COLO668 (cell line): ENCODE data around the gene PEAK1.

ENCODE experiments used
- DNase-seq: peaks from one replicate; lab custom pipeline; 2025; ENCODE audit not compliant: unreplicated experiment; lab: John Stamatoyannopoulos, UW

PEAK1 gene

DNA sequence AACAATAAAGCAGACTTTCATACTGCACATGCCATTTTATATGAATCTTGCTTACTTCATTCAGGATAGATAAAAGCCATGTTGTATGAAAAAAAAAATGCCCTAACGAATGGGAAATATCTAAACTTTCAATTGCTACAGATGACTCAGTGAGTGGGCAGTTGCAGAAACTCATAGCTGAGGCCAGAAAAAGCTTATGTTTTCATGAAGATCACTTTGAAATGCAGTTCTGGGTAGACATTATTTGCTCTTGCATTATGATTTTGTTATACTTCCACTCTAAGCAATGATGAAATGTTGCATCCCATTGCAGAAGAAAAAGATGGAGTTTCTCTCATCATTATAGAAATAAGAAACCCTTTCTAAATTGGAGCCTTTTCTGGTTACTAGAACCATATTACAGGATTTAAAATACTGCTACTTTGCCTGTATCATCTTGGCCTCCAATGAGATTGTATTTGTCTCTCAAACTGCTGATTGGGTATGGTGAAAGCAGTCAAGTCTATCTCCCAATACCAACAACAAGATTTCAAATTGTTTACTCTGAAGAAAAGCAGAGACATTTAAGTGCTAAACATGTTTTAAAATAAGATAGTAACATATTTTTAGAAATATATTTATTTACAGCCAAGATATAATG, 17.0 kb downstream of the PEAK1 start:
- DNase-seq, result no peak

DNA sequence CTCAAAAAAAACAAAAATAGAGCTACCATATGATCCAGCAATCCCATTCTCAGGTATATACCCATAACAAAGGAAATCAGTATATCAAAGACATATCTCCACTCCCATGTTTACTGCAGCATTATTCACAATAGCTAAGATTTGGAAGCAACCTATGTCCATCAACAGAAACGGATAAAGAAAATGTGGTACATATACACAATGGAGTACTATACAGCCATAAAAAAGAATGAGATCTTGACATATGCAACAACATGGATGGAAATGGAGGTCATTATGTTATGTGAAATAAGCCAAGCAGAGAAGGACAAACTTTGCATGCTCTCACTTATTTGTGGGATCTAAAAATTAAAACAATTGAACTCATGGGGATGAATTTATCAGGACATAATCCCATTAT, 19.6 kb downstream of the PEAK1 start:
- DNase-seq, result no peak

DNA sequence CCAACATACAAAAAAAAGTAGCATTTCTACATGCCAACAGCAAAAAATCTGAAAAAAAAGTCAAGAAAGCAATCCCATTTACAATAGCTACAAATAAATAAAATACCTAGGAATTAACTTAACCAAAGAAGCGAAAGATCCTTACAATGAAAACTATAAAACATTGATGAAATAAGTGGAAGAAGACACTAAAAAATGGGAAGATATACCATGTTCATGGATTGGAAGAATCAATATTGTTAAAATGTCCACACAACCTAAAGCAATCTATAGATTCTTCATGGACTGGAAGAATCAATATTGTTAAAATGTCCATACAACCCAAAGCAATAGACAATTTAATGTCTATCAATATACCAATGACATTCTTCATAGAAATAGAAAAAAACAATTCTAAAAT, 21.0 kb downstream of the PEAK1 start:
- DNase-seq, result no peak

DNA sequence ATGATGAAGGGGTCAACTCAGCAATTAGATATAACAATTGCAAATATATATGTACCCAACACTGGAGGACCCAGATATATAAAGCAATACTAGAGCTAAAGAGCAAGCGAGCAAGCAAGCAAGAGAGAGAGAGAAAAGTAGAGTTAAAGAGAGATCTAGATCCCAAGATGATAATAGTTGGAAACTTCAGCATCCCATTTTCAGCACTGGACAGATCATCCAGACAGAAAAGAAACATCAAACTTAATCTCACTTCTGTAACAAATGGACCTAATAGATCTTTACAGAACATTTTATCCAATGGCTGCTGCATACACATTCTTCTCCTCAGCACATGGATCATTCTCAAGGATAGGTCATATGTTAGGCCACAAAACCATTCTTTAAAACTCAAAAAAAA, 23.2 kb downstream of the PEAK1 start:
- no peak for DNase-seq

DNA sequence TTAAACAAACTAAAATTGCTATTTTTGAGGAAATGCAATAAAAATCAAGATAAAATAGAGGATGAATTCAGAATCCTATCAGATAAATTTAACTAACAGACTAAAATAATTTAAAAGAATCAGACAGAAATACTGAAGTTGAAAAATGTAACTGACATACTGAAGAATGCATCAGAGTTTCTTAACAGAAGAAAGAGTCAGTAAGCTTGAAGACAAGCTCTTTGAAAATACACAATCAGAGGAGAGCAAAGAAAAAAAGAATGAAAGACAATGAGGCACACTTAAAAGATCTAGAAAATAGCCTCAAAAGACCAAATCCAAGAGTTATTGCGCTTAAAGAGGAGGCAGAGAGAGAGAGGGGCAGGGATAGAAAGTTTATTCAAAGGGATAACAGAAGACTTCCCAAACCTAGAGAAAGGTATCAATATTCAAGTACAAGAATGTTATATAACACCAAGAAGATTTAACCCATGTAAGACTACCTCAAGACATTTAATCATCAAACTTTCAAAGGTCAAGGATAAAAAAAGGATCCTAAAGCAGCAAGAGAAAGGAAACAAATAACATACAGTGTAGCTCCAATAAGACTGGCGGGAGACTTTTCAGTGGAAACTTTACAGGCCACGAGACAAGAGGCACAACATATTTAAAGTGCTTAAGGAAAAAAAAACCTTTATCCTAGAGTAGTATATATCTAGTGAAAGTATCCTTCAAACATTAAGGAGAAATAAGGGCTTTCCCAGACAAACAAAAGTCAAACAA, 24.7 kb downstream of the PEAK1 start:
- no peak for DNase-seq

DNA sequence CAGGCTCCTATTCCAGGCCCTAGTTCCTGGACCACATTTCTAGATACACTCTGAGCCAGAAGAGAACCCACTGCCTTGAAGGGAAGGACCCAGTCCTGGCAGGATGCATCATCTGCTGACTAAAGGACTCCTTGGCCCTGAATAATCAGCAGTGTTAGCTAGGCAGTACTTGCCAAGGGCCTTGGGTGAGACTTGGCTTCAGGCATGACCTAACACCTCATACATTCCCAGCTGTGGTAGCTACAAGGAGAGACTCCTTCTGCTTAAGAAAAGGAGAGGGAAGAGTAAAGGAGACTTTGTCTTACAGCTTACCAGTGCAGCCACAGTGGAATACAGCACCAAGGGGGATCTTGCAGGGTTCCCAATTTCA, 26.4 kb downstream of the PEAK1 start:
- no peak for DNase-seq

DNA sequence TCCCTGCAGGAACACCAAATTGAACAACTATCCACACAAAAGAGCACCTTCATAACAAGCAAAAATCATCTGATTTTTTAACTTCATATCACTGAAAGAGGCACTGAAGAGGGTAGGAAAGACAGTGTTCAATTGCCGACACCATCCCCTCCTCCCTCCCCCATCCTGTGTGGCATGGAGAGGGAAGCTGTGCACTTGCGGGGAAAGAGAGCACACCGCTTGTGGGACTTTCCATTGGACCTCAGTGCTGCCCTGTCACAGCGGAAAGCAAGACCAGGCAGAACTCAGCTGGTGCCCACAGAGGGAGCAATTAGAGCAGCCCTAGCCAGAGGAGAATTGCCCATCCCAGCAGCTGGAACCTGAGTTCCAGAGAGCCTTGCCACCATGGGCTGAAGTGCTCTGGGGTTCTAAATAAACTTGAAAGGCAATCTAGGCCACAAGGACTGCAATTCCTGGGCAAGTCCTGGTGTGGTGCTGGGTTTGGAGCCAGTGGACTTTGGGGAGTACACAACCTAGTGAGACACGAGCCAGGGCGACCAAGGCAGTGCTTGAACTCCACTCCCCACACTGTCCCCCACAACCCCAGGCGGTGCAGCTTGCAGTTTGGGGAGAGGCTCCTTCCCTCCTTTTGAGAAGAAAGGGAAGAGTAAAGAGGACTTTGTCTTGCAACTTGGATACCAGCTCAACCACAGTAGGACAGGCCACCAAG, 27.0 kb downstream of the PEAK1 start:
- DNase-seq, result no peak

DNA sequence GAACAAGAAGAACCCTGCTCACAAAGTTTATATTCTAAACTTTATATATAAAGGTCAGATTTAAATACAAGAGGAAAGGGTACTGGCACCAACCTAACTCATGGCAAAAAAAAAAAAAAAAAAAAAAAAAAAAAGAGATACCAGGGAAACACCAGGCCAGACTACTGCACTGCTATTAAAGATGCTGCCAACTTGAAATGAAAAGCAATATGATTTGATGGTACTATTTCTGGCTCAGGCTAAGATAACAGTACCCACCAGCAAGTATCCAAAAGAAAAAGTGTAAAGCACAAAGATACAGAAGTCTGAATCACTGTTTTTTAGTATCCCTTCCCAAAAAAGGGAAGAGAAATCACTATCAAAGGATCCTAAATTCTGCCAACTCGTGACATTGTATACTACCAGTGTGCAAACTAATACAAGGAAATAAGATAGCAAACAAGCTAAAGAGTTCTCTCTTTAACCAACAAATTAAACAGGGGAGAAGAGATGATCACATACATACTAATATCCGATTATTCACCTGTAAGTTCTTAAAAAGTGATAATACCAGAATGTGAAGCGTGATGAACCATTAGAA, 28.4 kb downstream of the PEAK1 start:
- DNase-seq, result no peak

DNA sequence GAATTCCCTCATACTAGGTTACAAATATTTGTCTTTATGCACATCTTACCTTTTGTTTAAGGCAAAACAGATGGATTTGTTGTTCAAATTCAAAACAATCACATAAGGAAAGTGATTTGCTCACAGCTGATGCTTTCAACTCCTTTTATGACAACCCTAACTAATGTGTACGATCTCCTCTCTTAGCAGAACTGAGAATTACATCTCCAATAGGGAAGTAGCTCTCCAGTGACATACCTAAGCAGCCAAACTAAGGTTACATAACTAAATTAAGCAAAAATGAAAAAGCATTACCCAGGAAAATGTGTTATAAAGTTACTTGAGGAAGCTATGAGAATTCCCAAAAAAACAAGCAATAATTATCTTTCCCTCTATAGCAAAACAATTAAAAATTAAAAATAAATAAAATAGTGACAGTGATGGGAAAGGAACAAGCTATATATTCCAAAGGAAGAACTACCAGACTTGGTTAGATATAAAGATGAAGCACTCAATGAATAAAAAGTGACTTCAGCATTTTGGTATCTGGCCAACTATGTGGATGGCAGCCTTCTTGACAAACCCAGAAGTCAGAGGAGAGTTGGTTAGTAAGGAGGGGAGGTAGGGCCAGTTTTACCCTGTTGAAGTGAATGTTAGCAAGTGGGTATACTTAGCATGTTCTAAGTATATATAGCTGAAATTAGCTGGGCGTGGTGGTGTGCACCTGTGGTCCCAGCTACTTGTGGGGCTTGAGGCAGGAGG, 32.4 kb downstream of the PEAK1 start:
- DNase-seq, result no peak

DNA sequence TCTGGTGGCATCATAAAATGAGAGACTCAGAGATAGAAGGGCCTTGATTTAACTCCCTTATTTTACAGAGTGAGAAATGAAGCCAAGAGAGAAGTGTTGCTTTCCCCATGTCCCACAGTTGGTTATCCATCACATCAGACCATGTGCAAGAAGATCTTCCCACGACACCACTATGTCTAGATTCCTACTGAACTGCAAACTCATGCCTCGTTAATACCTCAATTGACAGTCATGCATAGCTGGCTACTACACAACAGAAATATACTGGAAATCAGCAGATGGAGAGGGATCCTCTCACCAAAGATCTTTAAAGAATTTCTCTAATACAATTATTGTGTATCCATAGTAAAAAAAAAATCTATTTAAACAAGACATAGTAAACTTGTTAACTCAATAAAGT, 33.3 kb downstream of the PEAK1 start:
- no peak for DNase-seq

DNA sequence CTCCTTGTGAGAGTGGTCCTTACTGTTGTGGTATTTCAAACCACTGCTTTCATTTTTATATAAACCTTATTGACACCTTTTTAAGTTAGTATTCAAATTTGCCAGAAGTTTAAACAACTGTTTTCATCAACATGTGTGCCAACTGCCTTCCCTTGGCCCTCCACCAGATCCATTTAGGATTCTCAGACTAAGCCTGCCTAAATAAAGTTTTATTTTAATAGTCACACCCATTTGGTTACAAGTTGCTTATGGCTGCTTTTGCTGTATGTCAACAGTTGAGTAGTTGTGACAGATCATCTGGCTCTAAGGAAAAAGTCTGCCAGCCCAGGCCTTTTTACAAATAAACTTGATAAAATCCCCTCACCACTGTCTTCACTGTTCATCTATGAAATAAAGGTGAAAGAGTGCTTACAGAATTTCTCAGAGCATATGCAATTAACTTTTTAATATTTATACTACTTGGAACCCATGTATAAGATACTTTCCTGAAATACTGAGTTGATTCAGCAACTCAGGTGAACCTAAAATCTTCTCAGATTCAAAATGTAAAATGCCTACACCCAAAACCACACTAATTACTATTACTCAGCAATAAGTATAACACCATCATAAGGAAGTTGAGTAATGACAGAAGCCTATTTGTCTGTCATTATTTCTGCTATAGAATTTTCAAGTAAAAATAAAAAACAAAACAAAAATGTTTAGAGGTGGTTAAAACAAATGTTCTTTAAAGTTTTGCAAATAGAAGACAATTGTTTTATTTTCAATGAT, 35.1 kb downstream of the PEAK1 start:
- DNase-seq, result no peak

DNA sequence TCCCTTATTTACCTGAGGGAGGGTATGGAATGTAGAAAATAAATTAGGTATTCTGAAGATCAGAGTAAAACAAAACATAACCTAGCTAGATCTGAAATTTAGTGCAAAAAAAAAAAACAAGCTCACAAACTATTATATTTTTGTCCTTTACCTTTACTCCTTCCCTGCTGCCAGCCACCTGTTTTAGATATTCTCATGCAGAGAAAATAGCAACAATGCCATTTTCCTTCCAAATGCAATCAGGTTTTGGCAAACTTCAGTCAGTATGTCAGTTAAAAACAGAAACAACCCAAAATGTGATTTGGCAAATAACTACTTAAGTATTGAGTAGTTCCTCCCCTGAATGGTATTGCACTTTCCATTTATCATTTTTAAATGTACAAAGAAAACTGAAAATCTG, 35.8 kb downstream of the PEAK1 start:
- no peak for DNase-seq

DNA sequence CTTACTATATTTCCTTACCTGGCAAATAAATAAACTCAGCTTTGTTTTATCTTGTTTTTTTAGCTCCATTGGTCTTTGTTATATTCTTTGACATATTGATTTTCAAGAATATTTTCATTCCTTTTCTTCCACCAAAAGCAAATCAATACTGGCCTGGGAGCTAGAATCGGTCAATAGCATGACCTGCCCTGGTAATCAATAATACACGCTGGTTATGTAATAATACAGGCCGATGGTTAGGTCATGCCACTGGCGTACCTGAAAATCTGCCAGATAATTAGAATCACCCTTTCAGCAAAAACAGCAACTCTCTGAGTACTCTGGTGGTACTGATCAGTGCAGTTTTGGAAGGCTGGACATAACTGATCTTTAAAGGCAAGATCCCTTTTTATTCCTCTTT, 39.9 kb downstream of the PEAK1 start:
- no peak for DNase-seq

DNA sequence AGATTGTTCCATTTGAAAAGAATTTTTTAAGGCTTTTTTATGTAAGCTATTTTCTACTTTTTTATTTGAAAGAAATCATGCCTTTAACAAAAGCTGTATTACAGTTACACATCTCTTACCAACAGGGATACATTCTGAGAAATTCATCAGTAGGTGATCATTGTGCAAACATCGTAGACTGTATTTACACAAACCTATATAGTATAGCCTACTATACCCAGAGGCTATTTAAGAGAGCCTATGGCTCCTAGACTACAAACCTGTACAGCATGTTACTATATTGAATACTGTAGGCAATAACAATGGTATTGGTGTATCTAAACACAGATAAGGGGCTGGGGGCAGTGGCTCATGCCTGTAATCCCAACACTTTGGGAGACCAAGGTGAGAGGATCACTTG, 43.1 kb downstream of the PEAK1 start:
- no peak for DNase-seq

DNA sequence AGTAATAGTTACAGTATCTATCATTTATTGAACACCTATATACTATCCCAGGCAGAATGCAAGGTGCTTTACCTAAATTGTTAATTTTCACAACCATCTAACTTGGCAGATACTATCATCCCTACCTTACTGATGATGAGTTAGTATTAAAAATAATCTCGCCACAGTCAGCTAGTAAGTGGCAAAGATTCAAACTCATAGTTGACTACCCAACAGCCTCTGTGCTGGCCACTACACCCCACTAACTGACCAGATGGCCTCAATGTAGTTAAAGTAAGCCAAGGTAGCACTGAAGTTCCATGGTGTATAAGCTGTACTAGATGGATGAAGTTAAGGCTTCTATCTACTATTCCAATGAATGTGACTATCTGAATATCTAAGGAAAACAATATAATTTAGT, 44.8 kb downstream of the PEAK1 start:
- DNase-seq, result no peak

DNA sequence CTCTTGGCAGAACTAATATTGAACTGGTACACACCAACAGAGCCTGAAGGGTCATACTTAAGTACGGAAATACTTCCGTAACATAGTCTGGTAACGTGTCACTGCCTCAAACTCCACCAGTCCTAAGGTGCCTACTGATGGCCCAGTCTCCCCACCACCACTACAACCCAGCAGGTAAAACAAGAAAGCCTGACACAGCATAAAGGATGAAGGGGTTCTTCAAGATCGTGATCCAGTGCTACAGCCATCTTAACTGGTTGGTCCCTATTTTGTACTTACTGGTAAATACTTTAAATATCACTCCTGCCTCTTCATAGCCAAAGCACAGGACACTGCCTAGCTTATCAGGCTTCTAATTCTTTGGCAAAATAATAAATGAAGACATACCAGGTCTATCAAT, 46.5 kb downstream of the PEAK1 start:
- no peak for DNase-seq

DNA sequence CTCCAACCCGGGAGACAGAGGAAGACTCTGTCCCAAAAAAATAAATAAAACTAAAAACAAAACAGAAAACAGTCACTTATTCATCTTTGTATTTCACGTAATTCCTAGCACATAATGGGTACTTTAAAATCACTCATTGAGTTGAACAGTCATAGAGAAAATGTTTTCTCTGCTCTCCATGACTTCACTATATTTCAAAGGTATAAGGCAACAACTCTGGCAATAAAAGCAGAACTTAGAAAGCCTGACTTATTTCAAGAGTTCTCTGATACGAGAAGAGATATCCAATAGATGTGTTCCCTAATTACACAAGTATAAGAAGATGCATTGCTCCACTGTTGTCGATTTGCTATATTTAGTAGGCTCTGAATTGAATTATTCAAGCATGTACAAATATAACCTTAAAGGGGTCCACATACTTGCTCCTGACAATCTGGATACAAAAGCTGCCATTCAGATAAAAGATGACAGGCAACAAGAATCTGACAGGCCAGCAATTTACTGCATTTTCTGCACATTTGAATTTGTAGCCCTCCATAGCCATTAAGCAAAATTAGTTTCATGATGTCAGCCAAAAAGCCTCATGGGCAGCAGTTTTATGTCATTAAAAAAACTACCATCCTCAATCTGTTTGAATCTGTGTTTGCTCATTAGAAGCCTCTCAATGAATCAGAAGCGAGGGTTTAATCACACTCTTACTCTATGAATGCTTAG, 47.9 kb downstream of the PEAK1 start:
- DNase-seq, result no peak

DNA sequence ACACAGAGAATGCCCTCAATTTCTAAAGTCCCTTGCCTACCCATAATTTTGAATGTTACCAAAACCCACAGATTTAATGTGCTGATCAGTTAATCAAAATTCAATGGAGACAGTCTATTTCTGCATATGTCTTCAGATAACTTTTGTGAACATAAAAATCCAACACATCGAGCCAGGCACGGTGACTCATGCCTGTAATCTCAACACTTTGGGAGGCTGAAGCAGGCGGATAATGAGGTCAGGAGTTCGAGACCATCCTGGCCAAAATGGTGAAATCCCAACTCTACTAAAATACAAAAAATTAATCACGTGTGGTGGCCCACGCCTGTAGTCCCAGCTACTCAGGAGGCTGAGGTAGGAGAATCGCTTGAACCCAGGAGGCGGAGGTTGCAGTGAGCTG, 49.3 kb downstream of the PEAK1 start:
- DNase-seq, result no peak

DNA sequence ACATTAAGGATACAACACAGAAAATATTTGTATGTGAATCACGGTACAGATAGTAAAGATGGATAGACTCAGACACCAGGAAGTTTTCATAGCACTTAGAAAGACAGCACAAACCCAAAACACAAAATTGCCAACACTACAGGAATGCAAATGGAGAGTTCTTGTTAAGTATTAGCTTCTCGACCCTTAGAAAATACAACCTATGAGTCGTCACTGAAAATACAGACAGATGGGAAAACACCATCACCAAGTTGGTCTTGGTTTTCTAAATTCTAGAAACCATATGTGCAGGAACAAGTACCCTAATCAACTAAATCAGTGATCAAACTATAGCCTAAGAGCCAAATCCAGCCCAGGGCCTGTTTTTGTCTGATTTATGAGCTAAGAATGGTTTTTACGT, 50.7 kb downstream of the PEAK1 start:
- DNase-seq, result no peak

DNA sequence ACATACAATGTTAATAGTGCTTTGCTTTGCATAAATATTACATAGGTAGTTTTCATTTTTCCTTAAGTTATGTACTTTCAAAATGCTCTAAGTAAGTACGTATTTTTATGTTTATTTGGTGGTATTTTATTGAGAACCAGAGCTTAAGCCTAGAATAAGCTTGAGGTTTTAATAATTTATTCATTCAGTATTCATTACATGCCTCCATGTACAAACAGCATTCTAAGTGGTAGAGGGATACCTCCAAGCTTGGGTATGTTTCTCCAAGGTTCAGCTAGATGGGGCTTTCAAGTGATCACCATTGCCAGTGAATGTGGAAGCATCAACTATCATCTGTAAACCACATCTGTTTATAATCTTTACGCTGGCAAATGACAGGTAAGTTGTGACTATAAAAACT, 52.3 kb downstream of the PEAK1 start:
- DNase-seq, result no peak
